Stimulated activated CD4-positive, alpha-beta T cell treated with anti-CD3 and anti-CD28 coated beads, Interleukin-4, amount 100 ng/mL, for 48 hours (primary cell): Measurements from ENCODE around the gene NDRG4.
"Not testable (repeated sequence)": the region's sequence is repeated elsewhere in the genome, so short reads cannot be mapped to it uniquely, and the experiment has no call there.

Source experiments
- DNase-seq, 2 donors: peaks; one replicate each; pipeline ENCODE4 v3.0.0-alpha.2; 2020; ENCODE audit warnings: low read depth in 2 of 2

The NDRG4 gene

DNA sequence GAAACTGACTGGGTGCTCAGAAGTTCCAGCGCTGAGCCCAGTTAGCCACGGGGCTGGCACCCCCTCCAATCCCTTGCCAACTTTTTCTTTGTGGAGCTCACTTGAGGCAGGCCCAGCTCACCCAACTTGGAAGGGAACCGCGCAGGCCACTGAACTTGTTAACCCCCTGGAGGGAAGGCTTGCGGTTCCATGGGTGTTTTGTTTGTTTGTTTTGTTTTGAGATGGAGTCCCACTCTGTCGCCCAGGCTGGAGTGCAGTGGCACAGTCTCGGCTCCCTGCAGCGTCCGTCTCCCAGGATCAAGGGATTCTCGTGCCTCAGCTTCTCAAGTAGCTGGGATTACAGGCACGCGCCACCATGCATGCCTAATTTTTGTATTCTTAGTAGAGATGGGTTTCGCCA is 34.1 kb upstream of the NDRG4 start:
- no peak for DNase-seq

DNA sequence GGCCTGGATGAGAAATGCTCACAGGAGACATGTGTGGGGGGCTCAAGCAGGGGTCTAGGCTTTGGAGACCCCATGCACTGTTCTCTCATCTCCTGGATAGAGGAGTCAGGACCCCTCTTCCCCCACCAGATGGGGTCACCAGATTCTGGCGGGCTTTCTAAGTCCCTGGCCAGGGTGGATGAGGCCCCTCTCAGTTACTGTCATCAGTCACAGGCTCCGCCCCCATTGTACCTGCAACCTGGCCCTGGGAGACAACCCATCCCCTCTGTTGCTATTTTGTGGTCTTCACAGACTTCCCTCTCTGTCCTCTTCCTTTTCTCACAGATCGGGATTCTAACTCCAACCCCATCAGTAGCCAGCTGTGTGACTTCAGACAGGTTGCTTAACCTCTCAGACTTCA is 33.5 kb upstream of the NDRG4 start:
- no peak for DNase-seq

DNA sequence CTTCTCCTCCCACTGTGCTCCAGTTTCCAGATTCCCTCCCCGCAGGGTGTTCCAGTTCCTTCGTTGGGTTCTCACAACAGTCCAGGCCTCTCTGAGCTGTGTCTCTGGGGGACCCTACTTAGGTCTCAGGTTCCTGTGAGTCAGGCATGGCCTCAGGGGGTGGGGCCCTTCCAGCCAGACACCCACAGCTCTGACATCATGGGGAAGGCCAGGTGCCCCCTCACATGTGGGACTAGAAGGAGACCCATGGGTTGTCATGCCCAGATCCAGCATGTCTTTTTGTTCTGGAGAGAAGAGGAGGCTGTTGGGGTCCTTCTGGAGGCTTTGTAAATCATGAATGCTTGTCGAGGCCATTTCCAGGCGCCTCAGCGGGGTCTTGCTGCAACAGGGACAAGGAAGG is 32.0 kb upstream of the NDRG4 start:
- DNase-seq = no peak

DNA sequence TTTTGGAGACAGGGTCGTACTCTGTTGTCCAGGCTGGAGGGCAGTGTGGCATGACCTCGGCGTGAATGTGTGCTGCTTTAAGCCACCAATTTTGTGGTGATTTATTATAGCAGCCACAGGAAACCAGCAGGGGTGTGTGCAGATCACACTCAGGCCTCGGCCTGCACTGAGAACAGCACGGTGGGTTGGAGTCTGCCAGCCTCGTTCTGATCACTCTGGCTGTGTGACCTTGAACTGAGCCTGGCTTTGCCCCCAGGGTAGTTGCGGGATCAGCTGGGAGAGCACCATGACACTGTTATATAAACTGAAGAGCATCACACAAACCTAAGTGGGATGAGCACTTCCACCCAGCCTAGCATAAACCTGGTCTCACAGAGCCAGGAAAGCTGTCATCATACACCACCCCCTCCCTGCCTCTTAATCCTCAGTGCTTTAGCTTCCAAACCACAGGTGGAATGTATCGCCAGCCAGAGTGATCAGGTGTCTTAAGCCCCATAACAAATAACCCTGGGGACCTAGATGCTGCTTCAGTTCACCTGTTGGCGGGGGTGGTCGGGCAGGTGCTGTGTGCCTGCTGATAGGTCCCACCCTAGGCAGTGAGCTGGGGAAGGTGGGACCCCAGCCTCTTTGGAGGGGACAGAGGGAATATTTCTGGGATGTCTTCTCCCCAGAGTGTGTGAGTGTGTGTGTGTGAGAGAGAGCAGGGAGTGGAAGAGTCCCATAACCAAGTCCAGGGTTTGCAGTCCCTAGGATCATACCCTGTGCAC is 28.6 kb upstream of the NDRG4 start:
- DNase-seq = no peak

DNA sequence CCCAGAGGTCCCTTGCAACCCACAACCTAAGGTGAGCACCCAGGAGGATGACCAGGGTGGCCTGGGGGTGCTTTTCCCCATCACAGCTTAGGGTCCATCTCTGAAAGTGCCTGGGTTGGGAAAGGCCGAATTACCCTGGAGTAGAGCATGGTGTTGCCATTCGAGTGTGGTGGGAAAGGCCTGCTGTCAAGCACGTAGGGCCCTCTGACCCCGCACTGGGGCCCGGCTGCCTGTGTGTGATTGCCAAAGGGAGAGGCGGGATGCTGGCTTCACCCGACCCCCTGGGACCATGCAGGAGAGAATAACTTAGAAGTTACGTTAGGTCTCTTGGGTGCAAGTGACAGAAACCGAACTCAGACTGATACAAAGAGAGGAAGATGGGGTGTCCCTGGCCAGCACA is 27.7 kb upstream of the NDRG4 start:
- no peak for DNase-seq

DNA sequence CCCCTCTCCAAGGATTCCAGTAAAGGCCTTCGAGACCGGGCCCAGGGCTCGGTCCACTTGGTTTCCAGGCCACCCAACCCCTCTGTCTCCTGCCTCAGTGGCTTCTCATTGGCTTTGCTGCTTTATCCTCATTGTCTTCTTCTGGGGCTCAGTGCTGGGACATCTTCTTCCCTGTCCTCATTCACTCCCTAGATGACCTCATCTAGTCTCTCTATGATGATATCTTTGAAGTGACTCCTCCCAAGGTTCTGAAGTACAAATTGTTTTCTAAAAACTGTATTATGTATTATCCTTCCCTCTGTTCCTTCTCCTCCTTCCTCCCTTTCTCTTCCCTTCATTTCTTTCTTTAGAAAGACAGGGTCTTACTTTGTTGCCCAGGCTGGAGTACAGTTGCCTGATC is 27.1 kb upstream of the NDRG4 start:
- no peak for DNase-seq

DNA sequence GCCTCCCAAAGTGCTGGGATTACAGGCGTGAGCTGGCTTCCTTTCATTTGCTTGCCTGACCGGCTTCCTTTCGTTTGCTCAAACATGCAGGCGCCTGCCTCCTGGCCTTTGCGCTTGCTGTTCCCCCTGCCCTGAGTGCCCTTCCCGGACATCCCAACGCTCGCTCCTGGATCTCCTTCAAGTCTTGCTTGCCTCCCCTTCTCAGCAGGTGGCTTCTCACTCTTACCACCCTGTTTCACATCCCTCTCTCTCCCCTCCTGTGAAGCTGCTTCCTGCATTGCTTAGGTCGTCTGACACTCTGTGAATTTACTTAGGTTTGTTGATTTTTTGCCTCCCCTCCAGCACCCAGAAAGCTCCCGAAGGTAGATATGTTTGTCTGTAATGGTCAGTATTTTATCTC is 25.6 kb upstream of the NDRG4 start:
- DNase-seq = no peak

DNA sequence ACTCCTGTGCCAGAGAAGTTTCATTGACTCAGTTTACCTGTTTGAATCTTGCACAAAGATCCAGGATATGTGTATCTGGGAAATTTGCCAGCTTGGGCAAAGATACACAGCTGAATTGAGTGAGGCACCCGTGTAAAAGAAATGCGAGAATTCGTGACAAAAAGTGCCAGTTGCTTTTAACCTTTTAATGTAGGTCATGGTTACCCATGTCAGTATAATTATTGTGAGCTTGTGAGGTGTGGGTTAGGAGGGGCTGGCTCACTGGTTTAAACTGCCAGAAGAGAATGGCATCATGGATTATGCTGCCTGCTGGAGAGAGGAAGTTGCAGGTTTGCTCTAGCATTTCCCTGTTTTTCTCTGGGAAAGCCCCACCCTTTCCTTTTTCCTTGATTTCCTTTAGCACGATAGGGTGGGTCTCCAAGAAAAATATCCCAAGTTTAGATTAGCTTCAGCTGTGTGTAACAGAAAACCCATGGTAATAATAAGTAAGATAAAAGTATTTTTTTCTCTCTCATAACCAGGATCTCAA is 24.8 kb upstream of the NDRG4 start:
- DNase-seq = no peak

DNA sequence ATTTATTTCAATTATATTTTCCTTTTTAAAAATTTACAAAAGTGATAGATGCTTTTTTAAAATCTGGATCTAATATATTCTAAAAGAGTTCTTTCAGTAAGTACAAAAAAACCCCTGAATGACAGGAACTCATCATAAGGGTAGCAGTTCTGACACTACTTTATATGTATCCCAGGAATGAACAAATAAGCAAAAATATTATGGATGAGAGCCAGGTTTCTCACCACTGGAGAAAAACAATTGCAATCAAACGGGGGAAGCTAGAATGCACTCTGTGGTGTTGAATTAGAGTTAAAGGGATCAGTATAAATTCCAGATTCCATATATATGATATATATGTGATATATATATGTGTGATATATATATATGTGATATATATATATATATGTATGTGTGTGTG is 23.2 kb upstream of the NDRG4 start:
- DNase-seq = no peak

DNA sequence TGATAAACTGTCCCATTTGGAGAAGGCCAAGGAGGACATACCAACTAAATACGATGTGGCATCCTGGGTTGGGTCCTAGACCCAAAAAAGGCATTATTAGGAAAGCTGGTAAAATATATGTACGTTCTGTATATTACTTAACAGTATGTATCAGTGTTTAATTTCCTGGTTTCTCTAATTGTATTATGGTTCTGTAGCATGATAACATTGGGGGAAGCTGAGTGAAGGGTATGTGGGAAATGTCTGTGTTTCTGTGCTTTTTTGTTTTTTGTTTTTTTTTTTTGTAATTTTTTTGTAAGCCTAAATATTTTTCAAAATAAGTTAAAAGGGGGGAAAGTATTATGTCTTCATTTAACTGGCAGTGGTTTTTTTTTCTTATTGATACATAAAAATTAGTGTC is 21.5 kb upstream of the NDRG4 start:
- DNase-seq = no peak

DNA sequence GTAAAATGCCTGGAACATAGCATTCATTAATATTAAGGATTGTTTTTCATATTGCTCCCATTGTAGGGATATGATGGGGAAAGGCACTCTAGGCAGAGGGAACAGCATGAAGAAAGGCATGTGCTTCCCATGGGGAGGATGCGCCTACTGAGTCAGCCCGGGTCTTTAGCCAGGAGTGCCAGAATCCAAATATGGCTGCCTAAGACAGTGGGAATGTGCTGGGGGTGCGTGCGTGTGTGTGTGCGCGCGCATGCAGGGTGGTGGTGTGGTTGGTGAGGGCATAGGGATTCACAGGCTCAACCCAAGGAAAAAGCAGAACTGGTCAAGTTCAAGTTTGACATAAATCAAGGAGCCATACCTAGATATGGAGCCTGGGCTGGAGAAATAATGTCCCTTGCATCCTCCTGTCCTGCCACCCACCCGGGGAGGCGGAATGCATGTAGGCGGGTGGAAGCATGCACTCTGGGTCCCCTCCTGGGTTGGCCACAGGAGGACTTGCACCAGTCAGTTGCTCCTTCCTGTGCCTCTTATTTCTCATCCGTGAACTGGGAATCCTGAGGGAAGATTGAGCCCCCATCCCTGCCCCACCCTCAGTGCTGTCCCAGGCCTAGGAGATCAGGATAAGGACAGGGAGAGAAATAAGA is 18.6 kb upstream of the NDRG4 start:
- DNase-seq = no peak

DNA sequence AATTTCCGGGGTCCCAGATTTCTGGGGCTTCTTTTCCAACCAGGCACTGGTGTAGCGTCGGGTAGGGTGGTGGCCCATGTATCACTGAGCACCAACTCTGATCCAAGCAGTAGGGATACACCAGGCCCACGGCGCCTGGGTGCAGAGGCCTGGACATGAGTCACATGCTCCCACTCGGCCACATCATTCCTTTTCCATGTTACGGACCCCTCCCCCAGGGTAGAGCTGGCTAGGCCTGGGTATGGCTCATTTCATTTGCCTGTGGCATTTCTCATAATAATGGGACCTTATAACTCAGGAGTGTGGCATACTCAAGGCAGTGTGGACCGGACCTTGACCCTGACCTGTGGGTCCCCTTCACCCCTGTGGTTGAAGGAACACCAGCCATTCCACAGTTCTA is 18.0 kb upstream of the NDRG4 start:
- no peak for DNase-seq

DNA sequence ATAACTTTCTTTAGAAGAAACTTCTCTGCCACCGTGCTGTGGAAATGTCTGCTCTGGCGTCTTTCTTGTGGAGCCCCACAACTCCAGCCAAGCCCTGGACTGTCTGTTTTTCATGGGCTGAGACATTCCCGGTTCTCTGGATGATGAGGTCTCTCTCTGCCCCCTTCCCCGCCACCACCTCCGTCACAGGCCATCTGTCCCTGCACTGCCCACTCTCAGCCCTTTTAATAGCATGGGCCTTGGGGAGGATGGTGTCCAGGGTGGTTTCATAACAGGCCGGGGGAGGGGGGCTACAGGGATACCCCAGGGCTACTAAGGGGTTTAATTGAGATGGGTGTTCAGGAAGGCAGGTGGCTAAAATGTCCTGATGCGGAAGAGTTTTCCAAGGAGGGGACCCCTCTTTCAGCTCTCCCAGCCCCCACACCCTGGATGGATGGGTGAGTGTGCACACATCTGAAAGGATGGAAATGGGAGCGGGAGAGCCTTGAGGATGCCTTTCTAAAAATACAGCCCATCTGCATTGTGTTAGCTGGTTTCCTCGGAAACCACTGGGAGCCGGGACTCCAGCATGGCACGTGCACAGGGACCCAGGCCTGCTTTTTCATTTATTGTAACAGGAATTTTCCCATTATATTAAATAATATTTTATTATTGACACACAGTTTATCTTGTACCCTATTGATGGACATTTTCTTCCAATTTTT is 14.6 kb upstream of the NDRG4 start:
- no peak for DNase-seq

DNA sequence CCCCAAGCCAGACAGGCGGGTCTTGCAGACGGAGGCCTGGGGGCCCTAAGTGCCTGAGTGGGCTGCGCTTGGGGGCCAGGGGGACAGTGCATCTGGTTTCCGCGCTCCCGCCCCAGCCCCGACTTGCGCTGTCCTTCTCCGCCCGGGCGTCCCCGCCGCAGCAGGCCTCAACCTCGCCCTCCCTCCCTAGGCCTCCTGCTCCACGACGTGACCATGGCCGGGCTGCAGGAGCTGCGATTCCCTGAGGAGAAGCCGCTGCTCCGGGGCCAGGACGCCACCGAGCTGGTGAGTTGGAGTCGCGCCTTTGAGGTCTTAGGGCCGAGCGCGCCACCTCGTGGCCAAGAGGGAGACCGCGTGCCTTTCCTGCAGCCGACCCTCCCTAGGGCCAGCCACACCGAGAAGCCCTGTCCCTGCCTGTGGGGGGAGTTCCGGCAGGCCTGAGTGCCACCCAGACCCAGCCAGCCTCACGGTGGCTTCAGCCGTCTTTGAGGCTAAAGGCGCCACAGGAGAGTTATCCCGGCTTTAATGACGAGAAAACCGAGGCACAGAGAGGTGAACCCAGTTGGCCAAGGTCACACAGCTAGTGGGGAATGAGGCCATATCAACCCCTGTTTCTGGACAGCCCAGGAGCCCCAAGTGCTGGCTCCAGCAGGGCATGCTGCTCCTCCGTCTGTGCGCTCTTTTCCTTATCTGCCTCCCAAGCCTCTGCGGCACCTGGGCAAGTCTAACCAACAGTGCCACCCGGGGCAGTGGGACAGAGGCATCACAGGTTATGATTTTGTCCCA is 12.2 kb upstream of the NDRG4 start:
- DNase-seq = peak; percentile 54 to 74

DNA sequence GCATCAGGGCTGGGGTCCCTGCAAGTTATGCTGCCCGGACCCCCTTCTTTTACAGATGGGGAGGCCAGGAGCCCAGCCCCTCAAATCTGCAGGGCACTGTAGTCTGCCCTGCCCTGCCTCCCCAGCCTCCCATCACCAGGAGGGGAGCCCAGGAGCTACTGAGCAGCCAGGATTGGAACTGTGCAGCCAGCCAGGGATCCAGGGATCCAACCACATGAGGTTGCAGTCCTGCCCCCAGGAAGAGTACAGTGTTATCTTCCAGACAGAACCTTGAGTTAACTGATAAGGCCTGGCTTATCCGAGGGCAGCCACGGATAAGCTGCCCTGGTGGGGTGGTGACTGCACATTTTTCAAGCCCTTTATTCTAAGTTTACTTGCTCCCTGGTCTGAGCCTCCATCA is 11.4 kb upstream of the NDRG4 start:
- DNase-seq = no peak

DNA sequence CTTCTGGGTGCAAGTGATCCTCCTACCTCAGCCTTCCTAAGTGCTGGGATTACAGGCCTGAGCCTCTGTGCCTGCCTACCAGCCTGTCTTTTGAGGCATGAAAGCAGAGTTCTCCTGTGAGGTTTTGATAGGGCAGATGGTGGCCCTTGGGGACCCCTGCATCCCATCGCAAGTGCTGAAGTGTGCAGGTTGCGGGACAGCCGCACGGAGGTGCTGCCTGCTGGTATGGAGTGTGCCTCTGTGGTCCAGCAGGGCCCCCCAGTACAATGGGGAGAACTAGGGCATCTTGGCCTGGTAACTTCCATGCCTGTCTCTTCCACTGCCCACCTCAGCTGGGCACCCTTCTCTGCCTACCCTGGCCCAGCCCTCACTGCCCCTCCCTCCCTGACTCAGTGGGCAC is 9.9 kb upstream of the NDRG4 start:
- no peak for DNase-seq

DNA sequence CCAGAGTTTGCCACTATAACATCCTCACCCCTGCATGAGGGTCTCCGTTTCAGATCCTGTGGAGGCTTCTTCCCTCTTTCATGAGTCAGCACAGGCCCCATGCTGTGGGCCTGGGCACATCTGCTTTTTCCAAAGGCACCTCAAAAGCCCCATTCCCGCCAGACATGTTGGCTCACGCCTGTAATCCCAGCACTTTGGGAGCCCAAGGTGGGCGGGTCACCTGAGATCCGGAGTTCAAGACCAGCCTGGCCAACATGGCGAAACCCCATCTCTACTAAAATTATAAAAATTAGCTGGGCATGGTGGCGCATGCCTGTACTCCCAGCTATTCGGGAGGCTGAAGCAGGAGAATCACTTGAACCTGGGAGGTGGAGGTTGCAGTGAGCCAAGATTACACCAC is 9.4 kb upstream of the NDRG4 start:
- DNase-seq = not testable (repeated sequence)

DNA sequence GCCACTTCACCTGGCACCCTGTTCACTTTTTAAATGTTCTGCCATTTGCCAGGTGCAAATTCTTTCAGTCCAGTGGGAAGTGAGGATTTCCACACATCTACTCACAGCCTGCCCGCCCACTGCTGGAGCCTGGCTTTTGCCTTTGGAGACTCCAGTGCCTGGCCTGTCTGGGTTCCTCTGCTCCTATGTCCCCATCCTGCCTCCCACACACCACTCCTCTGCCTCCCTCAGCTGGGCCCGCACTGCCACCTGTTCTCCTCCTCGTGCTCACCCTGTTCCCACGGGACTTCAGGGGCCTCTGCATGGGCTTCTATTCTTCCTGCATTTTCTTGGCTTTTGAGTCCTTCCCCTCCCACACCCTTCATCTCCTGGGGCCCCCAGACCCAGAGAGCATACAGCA is 7.9 kb upstream of the NDRG4 start:
- no peak for DNase-seq

DNA sequence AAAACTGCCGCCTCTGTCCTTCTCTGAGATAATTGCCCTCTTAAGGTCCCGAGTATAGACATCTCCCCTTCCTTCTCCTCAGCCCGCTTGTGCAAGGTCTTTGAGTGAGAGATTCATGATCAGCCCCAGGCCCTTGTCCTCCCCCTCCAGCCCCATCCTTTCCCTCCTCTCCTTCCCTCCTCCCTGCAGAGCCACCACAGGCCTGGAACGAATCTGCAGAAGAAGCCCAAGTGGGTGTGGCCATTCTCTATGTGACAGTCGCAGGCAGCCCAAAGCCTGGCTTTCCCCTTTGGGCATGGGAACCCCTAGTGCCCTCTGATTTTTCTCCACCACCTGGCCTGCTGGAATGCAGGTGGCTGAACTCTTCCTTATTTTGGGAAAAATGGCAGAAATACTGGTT is 7.2 kb upstream of the NDRG4 start:
- DNase-seq = no peak

DNA sequence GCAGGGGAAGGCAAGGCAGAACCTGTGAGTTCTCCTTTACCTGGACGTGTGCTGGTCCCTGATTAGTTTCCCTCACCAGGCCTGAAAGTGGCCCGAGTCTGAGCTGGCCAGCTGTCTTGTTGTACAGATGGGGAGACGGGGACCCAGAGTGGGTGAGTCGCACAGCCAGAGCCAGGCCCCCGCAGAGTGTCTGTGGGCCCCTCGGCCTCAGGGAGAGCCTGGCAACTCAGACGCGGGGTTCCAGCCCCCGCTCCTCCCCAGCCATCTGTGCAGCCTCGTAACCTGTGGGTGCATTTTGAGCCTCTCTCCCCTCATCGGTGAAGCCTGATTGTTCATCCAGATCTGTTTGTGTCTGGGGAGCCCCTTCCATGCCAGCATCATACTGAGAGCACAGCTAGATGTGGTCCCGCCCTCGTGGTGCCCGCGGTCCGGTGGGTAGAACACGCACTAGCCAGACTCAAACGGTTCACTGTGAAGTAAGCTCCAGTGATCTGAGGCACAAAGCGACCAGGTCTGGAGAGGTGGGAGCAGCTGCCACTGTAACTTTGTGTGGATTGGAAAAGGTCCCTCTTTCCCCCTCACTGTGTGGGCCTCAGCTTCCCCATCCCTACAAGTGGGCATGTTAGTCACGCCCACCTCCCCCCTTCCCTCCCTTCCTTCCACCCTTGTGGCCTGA is 6.0 kb upstream of the NDRG4 start:
- DNase-seq = no peak

DNA sequence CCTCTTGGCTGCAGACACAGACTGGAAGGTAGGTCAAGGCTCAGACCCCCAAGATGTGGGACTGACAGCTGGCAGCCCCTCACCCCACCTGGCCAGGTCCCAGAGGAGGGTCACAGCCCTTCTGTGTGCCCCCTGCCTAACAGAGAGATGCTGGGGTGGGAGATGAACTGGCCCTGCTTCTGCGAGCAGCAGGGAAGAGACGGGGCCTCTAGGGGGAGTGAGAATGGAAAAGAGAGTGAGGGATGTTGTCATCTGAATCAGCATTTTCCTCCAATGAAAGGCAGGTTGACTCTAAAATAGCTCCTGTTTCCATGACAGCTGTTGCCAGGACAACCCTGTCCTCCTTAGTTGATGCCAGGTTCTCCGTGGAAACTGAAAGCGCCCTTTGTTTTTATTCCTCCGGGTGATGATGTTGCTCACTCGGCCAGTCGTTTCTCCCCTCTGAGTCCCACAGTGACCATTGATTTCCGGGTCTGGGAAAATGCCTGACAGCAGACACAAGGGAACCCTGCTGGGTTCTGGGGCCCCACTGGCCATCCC is 4.9 kb upstream of the NDRG4 start:
- DNase-seq = peak; percentile 68 to 73
